Stimulated activated CD4-positive, alpha-beta T cell treated with anti-CD3 and anti-CD28 coated beads, Interleukin-4, amount 100 ng/mL, for 1 hour (primary cell): ENCODE data around the gene CDK17.
A peak's percentile ranks its signal among the peaks of the same experiment; 100 is the strongest.
"Not testable (repeated sequence)": the region's sequence is repeated elsewhere in the genome, so short reads cannot be mapped to it uniquely, and the experiment has no call there.

Experiments
- DNase-seq: peaks from one replicate; pipeline ENCODE4 v3.0.0-alpha.2; 2020

The CDK17 gene

GRCh38 chr12:96399919-96400630 is at the start of gene CDK17:
Gene CDK17 (minus strand): TSS chr12:96400439. CDS start chr12:96334836, 65,603 bp downstream.
- DNase-seq = peak; percentile 85

GRCh38 chr12:96448300-96448699 is 48.1 kb upstream of the CDK17 start:
- no peak for DNase-seq

GRCh38 chr12:96447256-96447655 is 47.0 kb upstream of the CDK17 start:
- DNase-seq = no peak

DNA sequence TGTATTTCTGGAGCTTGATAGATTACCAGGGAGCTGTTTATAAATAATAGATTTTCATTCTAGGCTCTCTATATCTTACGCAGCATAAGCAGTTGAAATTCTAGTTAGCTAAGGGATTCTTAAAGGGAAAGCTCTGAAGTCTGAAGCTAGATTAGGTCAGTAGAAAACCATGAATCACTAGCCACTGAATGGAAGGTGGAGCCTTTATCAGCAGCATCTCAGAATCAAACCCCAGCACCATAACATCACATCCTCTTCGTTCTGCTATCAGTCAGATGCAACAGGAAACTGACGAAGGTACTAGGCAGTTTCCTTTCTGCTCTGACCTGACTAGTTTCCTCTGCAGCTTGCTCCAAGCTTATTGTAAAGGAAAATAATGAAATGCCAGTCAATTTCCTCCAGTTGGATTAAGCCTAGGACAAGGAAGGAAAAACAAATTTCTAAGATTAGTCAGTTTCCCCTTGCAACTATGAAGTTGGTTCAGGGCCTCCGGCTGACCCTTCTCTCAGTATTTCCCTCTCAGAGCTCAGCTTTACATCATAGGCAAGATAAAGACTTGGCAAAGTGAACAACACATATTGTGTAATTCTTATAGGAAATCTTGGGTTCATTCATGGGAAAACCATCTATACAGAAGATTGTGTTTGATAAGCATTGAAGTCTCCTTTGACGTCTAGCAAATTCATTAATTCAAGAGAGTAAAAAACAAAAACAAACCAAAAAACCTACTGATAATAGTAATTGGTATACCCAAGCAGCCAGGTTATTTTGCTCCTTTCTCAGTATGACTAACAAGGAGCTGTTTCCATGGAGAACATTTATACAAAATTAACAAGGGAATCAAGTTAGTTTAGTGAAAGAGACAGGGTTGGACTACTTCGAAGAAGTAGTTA is 45.7 kb upstream of the CDK17 start:
- no peak for DNase-seq

DNA sequence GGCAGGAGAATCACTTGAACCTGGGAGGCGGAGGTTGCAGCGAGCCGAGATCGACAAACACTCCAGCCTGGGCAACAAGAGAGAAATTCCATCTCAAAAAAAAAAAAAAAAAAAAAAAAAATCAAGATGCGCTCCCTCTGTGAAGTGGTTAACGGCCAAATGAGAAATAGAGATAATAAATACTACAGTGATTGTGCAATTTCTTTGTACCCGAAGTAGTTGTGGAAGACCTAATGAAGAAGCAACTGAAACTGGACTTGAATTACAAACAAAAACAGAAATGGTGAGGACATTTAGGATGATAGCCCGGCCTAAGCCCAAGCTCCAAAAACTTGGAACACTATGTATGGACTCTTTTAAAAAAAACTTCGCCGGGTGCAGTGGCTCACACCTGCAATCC is 44.2 kb upstream of the CDK17 start:
- DNase-seq = no peak

GRCh38 chr12:96442906-96443305 is 42.7 kb upstream of the CDK17 start:
- no peak for DNase-seq

DNA sequence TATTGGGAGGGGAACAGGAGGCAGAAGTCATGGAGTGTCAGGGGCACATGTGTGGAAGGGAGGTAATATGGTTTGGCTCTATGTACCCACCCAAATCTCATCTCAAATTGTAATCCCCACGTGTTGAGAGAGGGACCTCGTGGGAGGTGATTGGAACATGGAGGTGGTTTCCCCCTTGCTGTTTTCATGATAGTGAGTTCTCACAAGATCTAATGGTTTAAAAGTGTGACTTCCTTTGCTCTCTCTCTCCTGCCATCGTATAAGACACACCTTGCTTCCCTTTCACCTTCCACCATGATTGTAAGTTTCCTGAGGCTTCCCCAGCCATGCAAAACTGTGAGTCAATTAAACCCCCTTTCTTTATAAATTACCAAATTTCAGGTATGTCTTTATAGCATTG is 41.6 kb upstream of the CDK17 start:
- DNase-seq = no peak

GRCh38 chr12:96438330-96438729 is 38.1 kb upstream of the CDK17 start:
- no peak for DNase-seq

DNA sequence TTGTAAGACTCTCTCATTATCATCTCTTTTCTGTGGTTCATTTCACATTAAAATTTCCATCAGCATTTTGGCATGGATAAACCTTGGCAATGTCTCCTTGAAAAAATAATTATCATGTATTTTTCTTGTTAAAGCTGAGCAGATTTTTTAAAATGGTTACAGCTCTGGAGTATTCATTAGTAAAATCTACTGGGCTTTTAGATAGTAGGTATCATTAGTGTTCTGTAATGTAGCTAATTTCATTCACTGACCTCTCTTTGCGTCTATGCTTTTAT is 36.9 kb upstream of the CDK17 start:
- DNase-seq = no peak

DNA sequence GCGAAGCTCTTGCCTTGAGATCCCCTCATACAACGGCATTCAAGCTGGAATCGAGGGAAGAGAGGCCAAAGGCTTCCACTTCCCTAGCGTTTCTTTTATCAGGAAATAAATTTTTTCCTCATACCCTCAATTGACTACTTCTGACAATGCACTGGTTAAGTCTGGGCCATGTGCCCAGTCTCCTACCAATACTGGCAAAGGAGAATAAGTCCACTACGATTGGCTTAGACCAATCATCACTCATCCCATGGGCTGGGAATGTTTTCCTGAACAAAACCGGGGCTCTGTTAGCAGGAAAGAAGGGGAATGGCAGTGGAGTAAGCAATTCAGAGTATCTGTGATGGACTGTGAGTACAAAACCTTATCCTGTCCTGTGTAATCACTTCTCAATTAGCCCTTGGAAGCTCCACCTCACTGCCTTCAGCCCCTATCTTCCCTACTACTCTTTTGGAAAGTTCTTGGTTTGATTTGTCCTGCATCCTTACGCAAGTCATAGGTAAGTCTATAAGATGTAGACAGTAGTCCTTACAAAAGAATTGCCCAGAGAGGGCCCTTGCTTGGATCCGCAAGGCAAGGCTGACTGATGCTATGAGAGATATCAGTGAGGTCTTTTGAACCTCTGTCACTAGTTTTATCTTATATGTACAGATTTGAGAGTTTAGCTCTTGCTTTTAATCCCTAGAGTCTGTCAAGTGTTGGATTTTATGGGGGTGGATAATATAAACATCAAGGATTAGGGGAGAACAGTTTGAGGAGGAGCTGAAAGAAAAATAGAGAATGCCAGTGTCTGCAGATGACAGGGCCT is 36.3 kb upstream of the CDK17 start:
- no peak for DNase-seq

DNA sequence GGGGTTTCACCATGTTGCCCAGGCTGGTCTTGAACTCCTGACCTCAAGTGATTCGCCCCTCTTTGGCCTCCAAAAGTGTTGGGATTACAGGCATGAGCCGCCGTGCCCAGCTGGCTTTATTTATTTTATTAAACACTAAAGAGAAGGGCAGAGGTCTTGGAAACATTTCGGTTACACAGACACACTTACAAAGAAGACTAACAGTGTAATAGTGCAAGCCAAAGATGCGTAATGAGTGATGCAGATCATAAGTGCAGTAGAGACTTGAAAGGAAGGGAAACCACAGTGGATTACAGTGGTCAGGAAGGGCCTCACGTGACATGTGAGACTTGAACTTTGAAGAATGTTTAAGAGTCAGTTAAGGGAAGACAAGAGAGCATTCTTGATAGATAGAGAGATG is 33.9 kb upstream of the CDK17 start:
- DNase-seq = peak; percentile 38

DNA sequence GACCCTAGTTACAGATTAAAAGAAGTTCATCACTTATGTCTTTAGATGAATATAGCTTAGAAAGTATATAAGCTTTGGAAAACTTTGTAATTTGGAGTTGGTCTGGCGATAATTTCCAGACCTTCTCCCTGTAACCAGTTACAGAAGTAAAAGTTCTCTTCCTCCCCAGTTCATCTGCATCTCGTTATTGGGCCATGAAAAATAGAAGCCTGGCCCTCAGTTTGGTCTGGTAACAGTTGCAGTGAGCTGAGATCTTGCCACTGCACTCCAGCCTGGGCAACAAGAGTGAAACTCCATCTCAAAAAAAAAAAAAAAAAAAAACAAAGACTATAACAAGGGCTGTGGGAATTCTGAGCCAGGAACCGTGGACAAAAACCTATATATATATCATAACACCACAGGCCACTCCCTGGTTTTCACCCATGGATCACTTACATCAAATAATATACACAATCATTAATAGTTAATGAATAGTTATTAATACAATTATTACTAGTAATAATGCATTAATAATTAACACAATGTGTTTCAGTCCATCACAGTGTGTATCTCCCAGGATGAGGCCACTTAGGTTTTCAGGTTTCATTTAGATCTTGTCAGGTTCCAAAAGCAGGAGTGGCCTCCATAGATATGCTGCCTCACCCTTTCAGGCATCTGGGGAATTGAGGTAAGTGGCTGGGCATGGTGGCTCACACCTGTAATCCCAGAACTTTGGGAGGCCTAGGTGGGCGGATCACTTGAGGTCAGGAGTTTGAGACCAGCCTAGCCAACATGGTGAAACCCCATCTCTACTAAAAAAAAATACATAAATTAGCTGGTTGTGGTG is 32.5 kb upstream of the CDK17 start:
- DNase-seq = not testable (repeated sequence)

- DNase-seq = no peak
Measured at GRCh38 chr12:96431067-96431466, 30.8 kb upstream of the CDK17 start.

GRCh38 chr12:96427269-96427729 is 27.1 kb upstream of the CDK17 start:
- DNase-seq = no peak

DNA sequence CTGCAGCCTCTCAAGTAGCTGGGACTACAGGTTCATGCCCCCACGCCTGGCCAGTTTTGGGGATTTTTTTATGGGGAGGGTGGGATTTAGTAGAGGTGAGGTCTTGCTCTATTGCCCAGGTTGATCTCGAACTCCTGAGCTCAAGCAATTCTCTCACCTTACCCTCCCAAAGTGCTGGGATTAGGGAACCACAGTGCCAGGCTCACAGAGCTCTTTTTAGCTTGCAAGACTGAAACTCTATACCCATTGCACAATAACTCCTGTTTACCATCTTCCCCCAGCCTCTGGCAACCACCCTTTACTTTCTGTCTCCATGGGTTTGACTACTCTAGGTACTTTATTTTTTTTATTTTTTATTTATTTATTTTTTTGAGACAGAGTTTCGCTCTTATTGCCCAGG is 25.7 kb upstream of the CDK17 start:
- no peak for DNase-seq

- DNase-seq = no peak
Measured at GRCh38 chr12:96425321-96425720, 25.1 kb upstream of the CDK17 start.

GRCh38 chr12:96424601-96425000 is 24.4 kb upstream of the CDK17 start:
- no peak for DNase-seq

DNA sequence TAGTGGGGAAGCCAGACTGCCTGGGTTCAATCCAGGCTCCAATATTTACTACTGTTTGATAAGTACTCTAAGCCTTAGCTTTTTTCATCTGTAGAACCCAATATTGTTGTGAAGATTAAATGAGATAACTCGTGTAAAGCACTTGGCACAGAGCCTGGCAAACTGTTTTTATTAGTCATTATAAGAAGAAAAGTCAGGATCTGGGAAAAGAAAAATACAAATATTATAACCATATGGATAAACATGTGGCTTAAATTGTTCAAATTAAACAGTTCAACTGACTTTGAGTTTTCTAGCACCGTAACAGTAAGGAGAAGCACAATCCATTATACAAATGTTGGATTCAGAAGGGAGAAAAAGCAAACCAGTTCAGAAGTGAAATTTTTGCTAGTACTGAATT is 22.0 kb upstream of the CDK17 start:
- DNase-seq = no peak

GRCh38 chr12:96421014-96421413 is 20.8 kb upstream of the CDK17 start:
- DNase-seq = no peak

DNA sequence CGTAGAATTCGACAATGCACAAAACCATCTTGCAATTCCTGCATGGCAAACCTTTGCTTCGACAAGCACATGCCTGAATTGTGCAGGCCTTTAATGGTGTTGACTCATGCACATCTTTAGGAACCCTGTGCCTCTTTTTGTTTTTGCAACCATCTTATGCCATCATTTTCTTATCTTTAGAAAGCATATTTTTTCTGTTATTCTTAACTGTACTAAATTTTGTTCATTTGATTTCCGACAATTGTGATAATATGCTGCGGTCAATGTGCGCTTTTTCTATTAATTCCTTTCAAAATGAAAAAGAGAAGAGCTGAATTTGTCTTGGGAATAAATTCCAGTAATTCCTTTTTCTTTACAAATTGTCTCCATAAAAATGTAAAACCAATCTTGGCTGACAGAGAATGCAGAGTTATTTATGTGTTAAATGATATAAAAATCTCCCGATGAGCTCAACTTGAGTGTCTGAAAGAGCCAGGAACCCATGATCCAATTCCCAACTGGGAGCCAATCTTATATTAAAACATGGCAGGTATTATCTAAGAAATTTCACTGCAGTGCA is 20.1 kb upstream of the CDK17 start:
- DNase-seq = no peak

DNA sequence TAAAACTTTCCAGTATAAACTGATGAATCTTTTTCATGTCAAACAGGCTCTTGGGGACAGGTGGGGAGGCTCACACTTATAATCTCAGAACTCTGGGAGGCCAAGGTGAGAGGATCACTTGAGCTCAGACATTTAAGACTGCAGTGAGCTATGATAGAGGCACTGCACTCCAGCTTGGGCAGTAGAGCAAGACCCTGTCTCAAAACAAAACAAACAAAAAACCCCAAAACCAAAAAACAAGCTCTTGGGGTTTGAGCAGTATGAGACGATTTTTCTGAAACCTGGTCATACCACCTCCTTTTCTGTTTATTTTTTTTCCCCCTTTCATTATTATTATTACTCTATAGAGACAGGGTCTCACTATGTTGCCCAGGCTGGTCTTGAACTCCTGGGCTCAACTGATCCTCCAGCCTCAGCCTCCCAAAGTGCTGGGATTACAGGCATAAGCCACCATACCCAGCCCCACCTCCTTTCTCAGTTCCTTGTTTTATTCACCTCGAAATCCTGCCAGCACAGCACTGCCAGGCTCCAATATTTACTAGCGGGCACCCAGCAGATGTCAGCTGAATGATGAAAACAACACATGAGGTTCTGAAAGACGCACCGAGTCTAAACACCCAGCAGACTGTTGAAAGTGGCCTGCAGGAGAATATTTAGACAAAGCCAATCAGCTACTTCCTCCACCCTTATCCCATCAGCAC is 19.5 kb upstream of the CDK17 start:
- no peak for DNase-seq

- not testable (repeated sequence) for DNase-seq
Measured at GRCh38 chr12:96417688-96418087, 17.4 kb upstream of the CDK17 start.
